Smooth muscle cell (in vitro differentiated cells): ENCODE data around the gene LGALS7B. TPM values are rescaled to one million over a fixed set of nuclear protein-coding genes. Genes with fewer than 3 reads are reported as not detected.
"Not testable (repeated sequence)": the region's sequence is repeated elsewhere in the genome, so short reads cannot be mapped to it uniquely, and the experiment has no call there.

Experiments
- DNase-seq: peaks from one replicate; lab custom pipeline; 2025; ENCODE audit not compliant: unreplicated experiment; lab: John Stamatoyannopoulos, UW
- H2AFZ ChIP-seq: fragments of 200-600 bp; sonication (generic); 2 replicates; pipeline ENCODE4 v1.6.0; 2016; ENCODE audit warnings: antibody characterized with exemption, low read depth, mild to moderate bottlenecking
- H3F3A ChIP-seq: fragments of 200-600 bp; sonication (generic); 2 replicates; pipeline ENCODE4 v1.6.0; 2017; ENCODE audit warnings: antibody characterized with exemption, low read depth
- H3K27ac ChIP-seq: fragments of 200-600 bp; sonication (generic); 2 replicates; pipeline ENCODE4 v1.5.1; 2016; ENCODE audit warnings: low read depth, mild to moderate bottlenecking
- H3K27me3 ChIP-seq: fragments of 200-600 bp; sonication (generic); 2 replicates; pipeline ENCODE4 v1.6.1; 2016; ENCODE audit warnings: low read depth, mild to moderate bottlenecking
- H3K36me3 ChIP-seq: fragments of 200-600 bp; sonication (generic); 2 replicates; pipeline ENCODE4 v1.5.1; 2016; ENCODE audit warnings: low read depth
- H3K4me1 ChIP-seq: fragments of 200-600 bp; sonication (generic); 2 replicates; pipeline ENCODE4 v1.5.1; 2016; ENCODE audit warnings: low read depth
- H3K4me2 ChIP-seq: fragments of 200-600 bp; sonication (generic); 2 replicates; pipeline ENCODE4 v1.6.0; 2016; ENCODE audit warnings: mild to moderate bottlenecking
- H3K4me3 ChIP-seq: fragments of 200-600 bp; sonication (generic); 2 replicates; pipeline ENCODE4 v1.5.1; 2016; ENCODE audit warnings: mild to moderate bottlenecking
- H3K79me2 ChIP-seq: fragments of 200-600 bp; sonication (generic); 2 replicates; pipeline ENCODE4 v1.6.0; 2016; ENCODE audit warnings: low read depth, mild to moderate bottlenecking
- H3K9ac ChIP-seq: fragments of 200-600 bp; sonication (generic); 2 replicates; pipeline ENCODE4 v1.6.0; 2016; ENCODE audit warnings: low read depth
- H3K9me3 ChIP-seq: fragments of 200-600 bp; sonication (generic); replicated peaks from 2 replicates; pipeline ENCODE4 v1.5.1; 2016; ENCODE audit warnings: low read depth
- H4K20me1 ChIP-seq: fragments of 200-600 bp; sonication (generic); 2 replicates; pipeline ENCODE4 v1.6.0; 2016; ENCODE audit warnings: low read depth
- CTCF ChIP-seq: fragments of 200-600 bp; sonication (generic); IDR thresholded peaks from 2 replicates; pipeline ENCODE4 v1.5.1; 2017; ENCODE audit warnings: borderline replicate concordance, mild to moderate bottlenecking, antibody characterized with exemption; ENCODE audit not compliant: insufficient read depth, poor library complexity, severe bottlenecking
- WGBS: methylation state at CpG from one replicate; pipeline ENCODE4 v1.1.7; 2016; ENCODE audit warnings: low lambda C conversion rate; 5-methylcytosine and 5-hydroxymethylcytosine counted together
- polyA plus RNA-seq: library from polyadenylated mRNA; unstranded; fragments of >200 nt; fragmentation: Nextera tagmentation; extraction: Ambion mirVana; gene quantifications from 2 replicates; pipeline ENCODE4 v1.2.1, GENCODE V29; 2016
- total RNA-seq: library from RNA; depleted of rRNA; stranded (reverse); fragments of >200 nt; gene quantifications from 2 replicates; pipeline ENCODE4 v1.2.3, GENCODE V29; 2014

Gene LGALS7B
- total and polyA plus RNA-seq, 2 experiments from 2014 or later = not detected

GRCh38 chr19:38745316-38745715, 43.7 kb upstream of the LGALS7B start:
- no peaks in the 10 kb centered on the region for H3F3A ChIP-seq
- H3K9me3 ChIP-seq = no peaks in the 10 kb centered on the region
- no peaks in the 10 kb centered on the region for H4K20me1 ChIP-seq
- TF ChIP-seq CTCF = no peak
- H3K4me1 ChIP-seq = no peaks in the 10 kb centered on the region
- H3K9ac ChIP-seq = no peak overlapping the region
- no peaks in the 10 kb centered on the region for H3K79me2 ChIP-seq
- no peak overlapping the region for H3K4me2 ChIP-seq
- no peaks in the 10 kb centered on the region for H3K27me3 ChIP-seq
- 88% methylated on average over 7 of the region's 7 CpGs for WGBS
- DNase-seq = no peak
- H3K27ac ChIP-seq = no peak overlapping the region
- no peak overlapping the region for H3K4me3 ChIP-seq
- no peak overlapping the region for H2AFZ ChIP-seq
- H3K36me3 ChIP-seq = no peaks in the 10 kb centered on the region

- H3K4me1 ChIP-seq, H3K4me3 ChIP-seq, DNase-seq, H4K20me1 ChIP-seq, H3K79me2 ChIP-seq, H2AFZ ChIP-seq, H3K27ac ChIP-seq, H3K27me3 ChIP-seq, H3K4me2 ChIP-seq, H3K36me3 ChIP-seq, H3K9ac ChIP-seq, H3F3A ChIP-seq, H3K9me3 ChIP-seq: not testable (repeated sequence)
- 63% methylated on average over 3 of the region's 3 CpGs for WGBS
Observed at GRCh38 chr19:38753783-38754182, 35.2 kb upstream of the LGALS7B start.

GRCh38 chr19:38754196-38754595, 34.8 kb upstream of the LGALS7B start:
- not testable (repeated sequence) for H3K36me3 ChIP-seq, H4K20me1 ChIP-seq, H3K9ac ChIP-seq, H3K4me2 ChIP-seq, H2AFZ ChIP-seq, H3F3A ChIP-seq, H3K27ac ChIP-seq, H3K4me1 ChIP-seq, DNase-seq, H3K27me3 ChIP-seq, H3K9me3 ChIP-seq, H3K4me3 ChIP-seq, H3K79me2 ChIP-seq
- WGBS = 42% methylated on average over 2 of the region's 2 CpGs

- no peak for DNase-seq
- WGBS = 85% methylated on average over 10 of the region's 10 CpGs
Observed at GRCh38 chr19:38759590-38760003, 29.4 kb upstream of the LGALS7B start.

GRCh38 chr19:38760805-38761517, 28.0 kb upstream of the LGALS7B start:
- not testable (repeated sequence) for H3K4me3 ChIP-seq, H3K9ac ChIP-seq, H3K9me3 ChIP-seq, H3K27ac ChIP-seq, H3K27me3 ChIP-seq, H3K4me1 ChIP-seq, H4K20me1 ChIP-seq, H3K4me2 ChIP-seq, H2AFZ ChIP-seq, H3K79me2 ChIP-seq, DNase-seq, H3F3A ChIP-seq, H3K36me3 ChIP-seq
- 77% methylated on average over 6 of the region's 6 CpGs for WGBS

More at GRCh38 chr19:38759590-38760003, 29.4 kb upstream of the LGALS7B start:
- Histone ChIP-seq H3K36me3 (no peaks in the 10 kb centered on the region), H3K9me3 (no peaks in the 10 kb centered on the region), H3K79me2 (no peaks in the 10 kb centered on the region), H3K27ac (no peak overlapping the region), H3K4me3 (no peak overlapping the region), H3K9ac (no peak overlapping the region), H3F3A (no peaks in the 10 kb centered on the region), H3K4me2 (no peak overlapping the region), H3K27me3 (no peaks in the 10 kb centered on the region), H3K4me1 (no peaks in the 10 kb centered on the region), H2AFZ (no peak overlapping the region), H4K20me1 (no peaks in the 10 kb centered on the region)
- no peak for TF ChIP-seq CTCF

- not testable (repeated sequence) for H3K9ac ChIP-seq, H3K4me1 ChIP-seq, H3K27ac ChIP-seq, H3K9me3 ChIP-seq, DNase-seq, H3K27me3 ChIP-seq, H4K20me1 ChIP-seq, H3F3A ChIP-seq, H3K36me3 ChIP-seq, H3K79me2 ChIP-seq, H2AFZ ChIP-seq, H3K4me2 ChIP-seq, H3K4me3 ChIP-seq
- 93% methylated on average over 9 of the region's 9 CpGs for WGBS
Observed at GRCh38 chr19:38761884-38762389, 27.1 kb upstream of the LGALS7B start.
